Head of caudate nucleus (tissue), 42 donors: Measurements from ENCODE around the gene PDIA5.
"Not testable (repeated sequence)": the region's sequence is repeated elsewhere in the genome, so short reads cannot be mapped to it uniquely, and the experiment has no call there.

Experiments
- DNase-seq, 42 donors: peaks; one replicate each; pipeline versions ENCODE4 v3.0.0 to v3.0.0-alpha.2; 2020 to 2021; ENCODE audit warnings: mixed read lengths in 7 of 42
- intact Hi-C: fragments of 100-400 bp; cut with DNase I; formaldehyde crosslinking; loops from one replicate; pipeline ENCODE4 v1.15.0; 2022

PDIA5 gene

DNA sequence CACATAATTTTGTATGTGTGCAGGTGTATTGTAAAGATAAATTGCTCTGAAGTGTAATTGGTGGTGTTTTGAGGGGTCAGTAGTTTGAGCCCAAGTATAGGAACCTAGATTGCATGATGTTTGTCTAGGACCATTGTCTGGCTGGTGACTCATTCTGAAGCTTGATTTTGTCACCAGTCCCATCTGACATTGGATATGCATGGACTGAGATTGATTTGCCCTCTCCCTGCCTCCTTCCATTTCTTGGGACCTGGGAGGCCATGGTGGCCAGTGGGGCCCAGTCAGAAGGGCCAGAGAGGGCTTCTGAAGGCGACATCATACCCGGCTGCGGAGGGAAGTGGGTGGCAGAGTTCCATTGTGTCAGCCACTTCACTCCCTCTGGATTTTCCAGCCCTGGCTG, 62.3 kb downstream of the PDIA5 start:
- DNase-seq: no peak
- intact Hi-C loops: no loop called here

- intact Hi-C loops: no loop called here
- no peak for DNase-seq
These were observed 62.7 kb downstream of the PDIA5 start for GRCh38 chr3:123129532-123129931.

- intact Hi-C loops: no loop called here
- DNase-seq: no peak
These were observed 63.4 kb downstream of the PDIA5 start for GRCh38 chr3:123130079-123130750.

GRCh38 chr3:123134671-123135070, 67.8 kb downstream of the PDIA5 start:
- intact Hi-C loops: no loop called here
- no peak for DNase-seq

DNA sequence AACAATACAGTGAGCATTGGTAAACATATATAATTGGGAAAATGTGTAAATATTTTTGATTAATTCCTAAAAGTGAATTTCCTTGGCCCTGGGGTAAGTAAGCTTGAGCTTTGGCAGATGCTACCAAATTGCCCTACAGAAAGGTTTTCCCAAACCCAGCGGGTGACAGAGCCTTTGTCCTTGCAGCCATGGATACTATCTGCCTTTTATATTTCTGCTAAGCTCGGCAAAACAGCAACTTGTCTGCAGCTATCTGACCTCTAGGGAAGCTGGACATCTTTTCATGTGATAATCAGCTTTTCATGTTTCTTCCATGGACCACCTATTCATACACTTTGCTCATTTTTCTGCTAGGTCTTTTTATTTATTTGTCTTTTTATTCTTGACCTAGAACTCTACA, 70.2 kb downstream of the PDIA5 start:
- DNase-seq: no peak
- intact Hi-C loops: no loop called here

DNA sequence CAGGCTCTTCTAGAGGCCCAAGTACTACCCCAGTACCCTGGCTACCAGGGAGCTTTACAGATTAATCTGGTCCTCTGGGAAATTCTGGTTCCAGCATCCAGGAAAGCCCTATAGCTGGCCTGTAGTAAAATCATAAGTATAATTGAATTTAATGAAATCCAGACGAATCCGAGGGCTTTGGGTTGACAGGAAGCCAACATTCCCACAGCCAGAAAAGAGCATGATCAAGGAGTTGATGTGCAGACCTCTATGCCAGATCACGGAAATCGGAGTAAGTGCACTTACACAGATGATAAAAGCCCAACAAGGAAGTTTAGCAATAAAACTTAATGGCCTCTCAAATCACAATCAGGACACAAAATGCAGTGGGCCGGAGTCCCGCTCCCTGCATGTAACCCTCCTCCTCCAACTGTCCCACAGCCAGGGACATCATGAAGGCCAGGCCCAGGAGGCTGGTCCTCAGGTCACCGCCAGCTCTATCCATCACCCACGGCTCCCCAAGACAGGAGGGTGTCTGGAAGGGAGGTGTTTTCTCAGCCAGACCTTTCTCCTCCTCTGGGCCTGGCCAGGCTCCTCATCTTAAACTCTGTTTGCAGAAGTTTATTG, 72.1 kb downstream of the PDIA5 start:
- intact Hi-C loops: no loop called here
- DNase-seq: no peak

DNA sequence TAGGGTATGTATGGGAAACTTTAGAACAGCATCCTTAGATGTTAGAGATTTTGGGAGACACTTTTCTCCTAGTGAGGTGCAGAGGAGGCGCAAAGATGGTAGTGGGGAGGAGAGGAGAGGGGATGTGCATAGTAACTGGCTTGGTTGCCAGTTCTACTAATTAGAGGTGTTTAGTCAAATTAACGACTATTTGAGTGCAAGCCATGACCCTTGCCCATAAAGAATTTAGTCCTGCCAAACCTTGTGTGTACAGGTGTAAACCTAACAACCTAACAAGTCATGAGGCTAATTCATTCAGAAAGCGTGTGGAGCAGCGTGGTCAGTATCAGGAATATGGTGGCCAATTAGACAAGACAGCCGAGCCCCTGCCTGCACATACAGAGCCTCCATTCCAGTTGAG, 72.7 kb downstream of the PDIA5 start:
- DNase-seq: no peak

DNA sequence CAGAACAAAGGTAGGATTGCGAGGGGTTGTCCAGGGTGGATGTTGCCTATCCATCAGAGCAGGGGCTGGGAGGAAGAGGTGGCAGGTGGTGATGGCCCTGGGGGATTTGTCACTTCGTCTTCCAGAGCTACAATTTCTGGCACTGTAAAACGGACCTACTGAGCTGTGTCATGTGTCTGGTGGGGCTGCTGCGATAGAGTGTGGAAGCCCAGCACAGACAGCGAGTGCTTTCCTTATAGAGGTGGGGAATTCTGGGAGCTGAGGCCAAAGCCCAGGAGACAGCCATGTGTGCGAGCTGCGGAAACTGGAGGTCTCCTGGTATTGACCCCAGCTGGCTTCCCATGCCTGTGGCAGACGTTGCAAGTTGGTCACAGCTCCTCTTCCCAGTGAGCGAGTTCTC, 73.7 kb downstream of the PDIA5 start:
- DNase-seq: no peak
- intact Hi-C loops: no loop called here

More for the DNA sequence above, 72.7 kb downstream of the PDIA5 start:
- intact Hi-C loops: no loop called here

DNA sequence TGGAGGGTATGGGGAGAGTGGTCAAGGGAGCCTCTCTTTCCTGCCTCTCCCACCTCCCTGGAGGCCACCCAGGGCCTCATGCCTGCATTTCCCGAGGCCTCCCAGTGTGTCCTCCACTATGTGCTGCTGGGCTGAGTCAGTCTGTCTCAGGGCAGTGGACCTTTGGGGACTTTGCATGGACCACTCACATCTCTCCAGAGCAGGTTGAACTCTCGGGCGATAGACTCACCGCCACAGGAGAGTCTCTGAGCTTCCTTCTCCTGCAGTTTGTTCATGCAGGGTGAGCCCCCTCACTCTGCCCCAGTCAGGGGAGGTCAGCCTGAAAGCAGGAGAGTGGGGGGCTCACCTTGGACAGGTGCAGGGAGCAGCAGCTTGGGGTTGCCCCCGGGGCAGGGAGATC, 74.5 kb downstream of the PDIA5 start:
- DNase-seq: no peak
- intact Hi-C loops: no loop called here

GRCh38 chr3:123143669-123144411, 77.0 kb downstream of the PDIA5 start:
- peak; percentile 23 to 91 (median 70) for DNase-seq
- intact Hi-C loops: no loop called here

GRCh38 chr3:123147754-123148535, 81.1 kb downstream of the PDIA5 start:
- intact Hi-C loops: no loop called here
- no peak for DNase-seq

- intact Hi-C loops: no loop called here
- peak in 35 of 42 donors; percentile 15 to 78 (median 50) for DNase-seq
These were observed 81.9 kb downstream of the PDIA5 start for GRCh38 chr3:123148772-123149171.

DNA sequence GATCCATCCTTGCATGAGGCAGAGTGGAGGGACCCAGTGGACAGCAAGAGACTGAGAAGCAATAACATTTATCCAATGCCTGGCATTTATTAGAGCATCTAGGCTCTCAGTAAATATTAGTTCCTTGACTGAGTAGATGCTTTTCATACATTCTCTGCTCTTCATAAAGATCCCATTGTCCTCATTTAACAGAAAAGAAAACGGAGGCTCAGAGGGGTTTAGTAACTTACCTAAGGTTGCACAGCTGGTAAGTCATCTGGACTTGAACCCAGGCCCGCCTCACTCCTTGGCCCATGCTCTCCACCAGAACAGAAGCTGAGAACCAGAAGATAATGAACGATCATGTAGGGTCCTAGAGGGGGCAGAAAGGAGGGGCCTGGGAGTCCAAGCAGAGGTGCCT, 82.7 kb downstream of the PDIA5 start:
- intact Hi-C loops: no loop called here
- DNase-seq: peak in 1 of 42 donors; percentile 3

- peak in 3 of 42 donors; percentile 4 to 16 (median 5) for DNase-seq
- intact Hi-C loops: no loop called here
These were observed 83.8 kb downstream of the PDIA5 start for GRCh38 chr3:123150449-123151215.

DNA sequence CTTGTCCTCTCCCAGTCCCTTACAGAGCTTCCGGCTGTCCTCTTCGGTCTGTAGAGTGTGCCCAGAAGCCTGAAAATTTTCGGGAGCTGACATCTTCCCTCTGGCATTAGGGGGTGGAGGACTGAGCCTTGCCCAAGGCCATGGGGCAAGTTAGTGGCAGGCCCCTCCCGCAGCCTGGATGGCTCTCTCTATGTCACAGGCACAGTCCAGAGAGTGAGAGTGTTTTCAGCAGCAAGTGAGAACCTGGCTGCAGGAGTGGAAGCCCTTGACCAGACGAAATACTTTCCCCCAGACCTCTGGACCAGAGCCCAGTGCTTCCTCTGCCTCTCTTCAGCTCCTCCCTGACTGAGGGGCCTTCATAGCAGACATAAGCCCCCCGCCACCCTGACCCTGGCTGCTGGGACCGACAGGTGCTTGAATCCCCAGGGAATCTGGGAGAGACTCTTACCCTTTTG, 84.5 kb downstream of the PDIA5 start:
- intact Hi-C loops: no loop called here
- DNase-seq: peak in 2 of 42 donors; percentile 2 to 15

DNA sequence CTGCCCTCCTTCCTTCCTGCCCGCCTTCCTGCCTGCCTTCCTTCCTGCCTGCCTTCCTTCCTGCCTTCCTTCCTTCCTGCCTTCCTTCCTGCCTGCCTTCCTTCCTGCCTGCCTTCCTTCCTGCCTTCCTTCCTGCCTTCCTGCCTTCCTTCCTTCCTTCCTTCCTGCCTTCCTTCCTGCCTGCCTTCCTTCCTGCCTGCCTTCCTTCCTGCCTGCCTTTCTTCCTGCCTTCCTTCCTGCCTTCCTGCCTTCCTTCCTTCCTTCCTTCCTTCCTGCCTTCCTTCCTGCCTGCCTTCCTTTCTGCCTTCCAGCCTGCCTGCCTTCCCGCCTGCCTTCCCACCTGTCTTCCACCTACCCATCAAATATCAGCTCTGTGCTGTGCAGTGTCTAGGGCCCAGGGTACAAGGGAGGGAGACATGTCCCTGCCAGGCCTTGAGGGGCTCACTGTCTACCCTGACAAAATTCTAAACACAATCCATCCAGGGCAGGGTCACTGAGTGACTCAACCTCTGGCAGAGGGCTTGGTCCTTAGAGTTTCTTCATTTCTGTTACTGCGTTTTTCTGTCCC, 85.1 kb downstream of the PDIA5 start:
- peak in 5 of 42 donors; percentile 3 to 35 (median 22) for DNase-seq
- intact Hi-C loops: not testable (repeated sequence)

GRCh38 chr3:123152687-123153086, 85.9 kb downstream of the PDIA5 start:
- peak in 14 of 42 donors; percentile 13 to 49 (median 28) for DNase-seq

More at GRCh38 chr3:123152687-123153086, 85.9 kb downstream of the PDIA5 start:
- intact Hi-C loops: no loop called here
